ENCODE results near the gene NPLOC4. TPM values are rescaled to one million over a fixed set of nuclear protein-coding genes. Genes with fewer than 3 reads are reported as not detected.

Gene NPLOC4
- polyA plus RNA-seq, 1 of the 3 experiments (the other 2 are of a cell fraction): 88.6 TPM

- H4K20me1 ChIP-seq (ENCODE audit: insufficient read depth): no peaks in the 10 kb centered on the region; the same call in 1 of the 2 replicates
- H3K27ac ChIP-seq (ENCODE audit: low read depth in 2 of 2, low read length in 1 of 2): no peak overlapping the region
- H3K9ac ChIP-seq: no peak overlapping the region
- ChIA-PET POLR2A (no interaction called here), CTCF (interaction anchor here (1.2 to 3.2 kb wide), 3 partner anchors 31 to 85 kb away, joined by 3 to 14 read pairs (median 7); no protein-coding TSS in a partner anchor)
- TF ChIP-seq RAD21 (IDR thresholded peaks at IDR 0.05; ENCODE audit: low read length): no peak
- TF ChIP-seq NFIC (IDR thresholded peaks at IDR 0.05; ENCODE audit: borderline replicate concordance): no peak
- TF ChIP-seq YY1 (IDR thresholded peaks at IDR 0.05; ENCODE audit: low read depth): no peak
- no peak for TF ChIP-seq MAX (IDR thresholded peaks at IDR 0.05; ENCODE audit: low read depth)
- TF ChIP-seq SIN3A (IDR thresholded peaks at IDR 0.05; ENCODE audit: borderline replicate concordance, low read depth, low read length): no peak
- no peak for TF ChIP-seq CTCF (IDR thresholded peaks at IDR 0.05)
- TF ChIP-seq GATA2 (CRISPR knock-in tag; IDR thresholded peaks at IDR 0.05): no peak
- TF ChIP-seq PBX3 (IDR thresholded peaks at IDR 0.05): no peak
- TF ChIP-seq NRF1 (IDR thresholded peaks at IDR 0.05; ENCODE audit: low read depth, low read length): no peak
- no peak for TF ChIP-seq POLR2AphosphoS5 (IDR thresholded peaks at IDR 0.05; ENCODE audit: low read depth, low read length)
- TF ChIP-seq, protein P1, sequence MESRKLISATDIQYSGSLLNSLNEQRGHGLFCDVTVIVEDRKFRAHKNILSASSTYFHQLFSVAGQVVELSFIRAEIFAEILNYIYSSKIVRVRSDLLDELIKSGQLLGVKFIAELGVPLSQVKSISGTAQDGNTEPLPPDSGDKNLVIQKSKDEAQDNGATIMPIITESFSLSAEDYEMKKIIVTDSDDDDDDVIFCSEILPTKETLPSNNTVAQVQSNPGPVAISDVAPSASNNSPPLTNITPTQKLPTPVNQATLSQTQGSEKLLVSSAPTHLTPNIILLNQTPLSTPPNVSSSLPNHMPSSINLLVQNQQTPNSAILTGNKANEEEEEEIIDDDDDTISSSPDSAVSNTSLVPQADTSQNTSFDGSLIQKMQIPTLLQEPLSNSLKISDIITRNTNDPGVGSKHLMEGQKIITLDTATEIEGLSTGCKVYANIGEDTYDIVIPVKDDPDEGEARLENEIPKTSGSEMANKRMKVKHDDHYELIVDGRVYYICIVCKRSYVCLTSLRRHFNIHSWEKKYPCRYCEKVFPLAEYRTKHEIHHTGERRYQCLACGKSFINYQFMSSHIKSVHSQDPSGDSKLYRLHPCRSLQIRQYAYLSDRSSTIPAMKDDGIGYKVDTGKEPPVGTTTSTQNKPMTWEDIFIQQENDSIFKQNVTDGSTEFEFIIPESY (IDR thresholded peaks at IDR 0.05; ENCODE audit: borderline replicate concordance, low read depth): no peak
- TF ChIP-seq EP300 (IDR thresholded peaks at IDR 0.05; ENCODE audit: borderline replicate concordance in 1 of 2, low read depth in 1 of 2, low read length in 1 of 2): no peak
- TF ChIP-seq SMC3 (IDR thresholded peaks at IDR 0.05; ENCODE audit: low read depth, low read length): no peak
- no peak for TF ChIP-seq CHD2 (IDR thresholded peaks at IDR 0.05; ENCODE audit: low read length, partially characterized antibody)
- TF ChIP-seq REST (IDR thresholded peaks at IDR 0.05; ENCODE audit: low read depth, low read length): no peak
- TF ChIP-seq TAF1 (IDR thresholded peaks at IDR 0.05; ENCODE audit: borderline replicate concordance, low read depth, low read length): no peak
- no peak for TF ChIP-seq RXRA (IDR thresholded peaks at IDR 0.05; ENCODE audit: borderline replicate concordance, low read depth)
- TF ChIP-seq IRF3 (IDR thresholded peaks at IDR 0.05; ENCODE audit: low read depth, low read length): no peak
- TF ChIP-seq USF1 (IDR thresholded peaks at IDR 0.05; ENCODE audit: borderline replicate concordance, low read depth): no peak
- TF ChIP-seq JUND (IDR thresholded peaks at IDR 0.05): no peak
- peaks cover 48% of the 10 kb centered on the region for H3K79me2 ChIP-seq (ENCODE audit: insufficient read depth)
- no peaks in the 10 kb centered on the region for H3K9me2 ChIP-seq
- H3K4me2 ChIP-seq: no peak overlapping the region
- WGBS (ENCODE audit: low lambda C conversion rate): 96% methylated on average over 17 of the region's 18 CpGs
- peaks cover 42 to 44% of the 10 kb centered on the region in 2 experiments for H3K4me1 ChIP-seq (ENCODE audit: control insufficient read depth in 1 of 2, insufficient read depth in 2 of 2, low read depth in 1 of 2, low read length in 1 of 2)
- no peaks in the 10 kb centered on the region for H3K27me3 ChIP-seq (ENCODE audit: insufficient read depth)
- no peak overlapping the region for H3K4me3 ChIP-seq (ENCODE audit: low read depth in 2 of 2, low read length in 1 of 2)
- H3K9me3 ChIP-seq: no peaks in the 10 kb centered on the region
- no peak overlapping the region for H2AFZ ChIP-seq (ENCODE audit: low read depth)
- peaks cover 51% of the 10 kb centered on the region for H3F3A ChIP-seq (replicated peaks; ENCODE audit: insufficient read depth)
- H3K36me3 ChIP-seq (replicated peaks in 1 of 2; ENCODE audit: control insufficient read depth in 1 of 2, insufficient read depth in 2 of 2, low read length in 1 of 2): peaks cover 66 to 71% of the 10 kb centered on the region in 2 experiments
- DNase-seq: no peak
Measured at GRCh38 chr17:81569986-81570514, 66.9 kb downstream of the NPLOC4 start.

All from SK-N-SH (cell line).